Endometrial microvascular endothelial cells (primary cell): ENCODE results near the gene SLC2A9. TPM values are rescaled to one million over a fixed set of nuclear protein-coding genes. Genes with fewer than 3 reads are reported as not detected.
"Not testable (repeated sequence)": the region's sequence is repeated elsewhere in the genome, so short reads cannot be mapped to it uniquely, and the experiment has no call there.

Experiments
- in situ Hi-C: cut with HindIII; loops from 2 replicates; pipeline ENCODE4 v1.10.0; 2017; ENCODE audit warnings: low sequenced_read_pairs, low pct_unique_long_range_greater_than_20kb; ENCODE audit errors: inconsistent ontology term
- total RNA-seq: library from RNA; depleted of rRNA; stranded (reverse); fragments of >200 nt; gene quantifications from one replicate; pipeline ENCODE4 v1.2.3, GENCODE V29; 2015; ENCODE audit errors: inconsistent ontology term

The SLC2A9 gene
- total RNA-seq, 1 donor from 2014 or later, result 0.65 TPM

DNA sequence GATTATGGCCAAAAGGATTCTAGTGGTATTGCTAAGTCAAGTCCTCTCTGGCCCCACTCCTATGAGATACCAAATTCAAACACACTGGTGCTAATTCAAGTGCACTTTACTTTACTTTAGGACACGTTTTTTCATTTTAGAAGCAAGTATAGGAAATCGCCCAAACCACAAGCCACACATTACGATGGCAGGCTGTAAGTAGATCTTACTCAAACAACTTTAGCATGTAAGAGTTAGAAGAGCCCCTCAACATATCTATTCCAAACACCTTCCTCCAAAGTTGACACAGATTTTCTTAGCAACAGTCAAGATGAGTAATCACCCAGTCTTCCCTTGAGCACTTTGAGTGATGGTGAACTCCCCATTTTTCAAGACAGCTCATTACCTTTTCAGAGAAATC lies 196.2 kb downstream of the SLC2A9 start:
- in situ Hi-C loops, result no loop called here

DNA sequence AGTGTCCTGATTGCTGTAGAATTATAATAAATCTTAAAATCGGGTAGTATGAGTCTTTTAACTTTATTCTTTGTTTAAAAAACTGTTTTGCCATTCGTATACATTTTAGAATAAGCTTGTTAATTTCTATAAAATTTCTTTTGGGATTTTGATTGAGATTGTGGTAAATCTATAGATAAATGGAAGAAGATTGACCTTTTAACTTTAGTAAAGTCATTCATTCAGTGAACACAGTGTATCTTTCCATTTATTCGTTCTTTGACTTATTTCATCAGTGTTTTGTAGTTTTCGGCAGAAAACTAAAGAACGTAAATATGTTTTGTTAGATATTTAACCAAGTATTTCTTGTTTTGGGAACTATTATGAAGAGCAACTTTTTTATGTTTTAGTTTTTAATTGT lies 201.0 kb downstream of the SLC2A9 start:
- in situ Hi-C loops, result no loop called here

DNA sequence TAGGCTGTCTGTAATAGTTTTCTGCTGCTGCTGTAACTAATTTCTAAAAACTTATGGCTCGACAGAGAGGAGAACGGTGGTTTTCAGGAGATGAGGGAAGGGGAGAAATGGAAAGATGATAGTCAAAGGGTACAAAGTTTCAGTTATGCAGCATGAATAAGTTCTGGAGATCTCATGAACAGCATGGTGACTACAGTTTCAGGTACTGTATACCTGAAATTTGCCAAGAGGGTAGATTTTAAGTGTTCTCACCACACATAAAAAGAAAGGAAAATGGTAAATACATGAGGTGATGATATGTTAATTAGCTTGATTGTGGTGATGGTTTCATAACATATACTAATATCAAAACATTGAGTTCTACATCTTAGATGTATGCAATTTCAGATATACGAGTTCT lies 205.0 kb downstream of the SLC2A9 start:
- in situ Hi-C loops, result no loop called here

DNA sequence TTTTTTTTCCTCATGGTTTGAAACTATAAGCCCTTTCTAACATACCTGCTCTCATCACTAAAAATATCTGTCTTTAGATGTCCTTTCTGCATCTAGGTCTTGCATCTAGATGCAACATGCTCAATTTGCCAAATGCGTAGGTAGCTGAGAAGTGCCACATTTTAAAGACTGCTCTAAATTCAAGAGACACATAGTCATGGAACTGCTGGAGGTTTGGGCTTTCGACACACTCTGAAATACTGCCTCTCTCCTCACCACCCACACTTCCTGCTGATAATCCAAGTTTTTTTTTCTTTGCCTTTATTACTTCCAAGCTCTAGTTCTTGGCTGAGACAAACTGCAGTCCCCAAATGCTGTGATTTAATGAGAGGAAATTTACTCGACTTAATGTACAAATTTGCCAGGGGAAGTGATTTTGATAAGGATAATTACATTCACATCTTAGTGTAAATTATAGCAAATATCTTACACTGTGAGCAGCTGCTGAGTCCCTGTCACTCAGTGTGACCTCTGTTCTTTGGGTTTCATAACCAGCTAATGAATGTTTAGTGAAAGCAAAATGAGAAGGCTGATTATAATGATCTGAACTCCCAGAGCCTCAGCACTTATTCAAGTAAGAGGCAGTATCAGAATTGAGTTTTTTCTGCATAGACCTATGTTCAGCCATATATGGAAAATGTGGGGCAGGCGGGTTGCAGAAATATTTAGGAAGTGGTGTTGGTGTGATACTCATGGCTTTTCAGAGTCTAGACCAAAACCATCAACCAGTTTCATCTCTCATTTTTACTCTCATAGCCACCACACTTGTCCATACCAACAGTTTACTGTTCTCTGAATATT lies 208.6 kb downstream of the SLC2A9 start:
- in situ Hi-C loops, result no loop called here

DNA sequence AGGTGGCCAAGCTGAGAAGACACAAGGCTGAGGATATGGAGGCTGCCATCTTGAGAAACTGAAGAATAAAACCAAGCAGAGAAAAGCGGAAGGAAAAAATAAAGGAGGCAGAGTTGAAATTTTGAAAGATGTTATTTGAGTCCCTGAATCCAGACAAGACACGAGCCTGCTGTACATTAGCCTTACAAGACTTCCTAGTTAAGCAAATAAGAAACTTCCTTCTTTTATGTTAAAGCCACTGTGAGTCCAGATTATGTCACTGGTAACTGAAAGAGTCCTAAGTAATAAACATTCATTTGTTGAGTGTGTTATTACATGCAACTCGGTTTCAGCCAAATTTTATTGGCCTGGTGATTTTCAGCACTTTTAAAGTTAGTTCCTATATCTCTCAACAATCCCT lies 209.5 kb downstream of the SLC2A9 start:
- in situ Hi-C loops, result no loop called here

DNA sequence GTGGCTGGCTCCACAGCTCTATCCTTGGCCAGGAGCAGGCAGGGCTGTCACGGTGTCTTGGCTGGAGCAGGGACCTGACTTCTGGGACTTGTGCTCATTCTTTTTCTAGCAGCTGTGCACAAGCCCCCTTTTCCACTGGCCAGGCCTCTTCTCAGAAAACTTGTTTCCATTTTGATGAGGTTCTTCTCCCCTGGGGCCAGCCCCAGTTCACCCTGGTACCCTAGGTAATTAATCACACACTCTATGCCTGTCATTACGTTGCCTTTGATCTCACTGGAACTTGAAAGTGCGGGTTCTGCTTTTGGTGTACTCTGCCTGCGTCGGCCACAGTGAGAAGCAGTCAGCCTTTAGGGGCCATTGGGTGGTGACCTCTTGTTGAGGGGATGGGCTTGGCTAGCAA lies 213.2 kb downstream of the SLC2A9 start:
- in situ Hi-C loops, result no loop called here

DNA sequence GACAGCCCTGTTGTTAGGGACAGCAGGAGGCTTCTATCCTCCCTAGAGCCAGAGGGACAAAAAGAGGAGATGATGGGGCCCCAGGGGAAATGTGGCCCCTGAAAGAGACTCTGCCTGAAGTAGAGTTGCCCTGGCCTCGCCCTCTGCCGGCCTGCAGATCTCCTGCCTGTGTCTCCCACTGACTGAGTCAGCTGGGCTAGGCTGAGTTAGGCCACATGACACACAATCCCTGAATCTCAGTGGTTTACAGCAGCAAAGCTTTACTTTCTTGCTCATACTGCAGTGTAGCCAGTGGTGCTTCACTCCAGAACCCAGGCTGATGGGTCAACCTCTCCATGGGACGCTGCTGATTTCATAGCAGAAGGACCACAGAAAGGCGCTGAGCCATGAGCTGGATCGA lies 216.4 kb downstream of the SLC2A9 start:
- in situ Hi-C loops, result no loop called here

DNA sequence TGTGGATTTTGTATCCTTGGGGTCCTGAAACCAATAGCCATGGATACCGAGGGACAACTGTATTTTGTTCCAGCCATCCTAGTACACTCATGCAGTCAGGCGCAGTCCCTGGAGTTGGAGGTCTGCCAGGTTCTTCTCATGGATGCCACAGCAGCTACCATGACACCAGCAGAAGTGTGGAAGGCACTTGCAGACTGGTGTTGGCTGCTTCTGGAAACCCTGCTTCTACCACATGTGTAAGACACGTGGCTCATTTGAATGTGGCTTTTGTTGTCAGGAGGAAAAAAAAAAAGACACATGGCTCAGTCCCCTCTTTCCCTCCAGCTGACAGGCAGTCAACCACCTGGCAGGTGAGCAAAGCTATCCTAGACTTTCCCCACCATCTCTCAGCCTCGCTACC lies 220.4 kb downstream of the SLC2A9 start:
- in situ Hi-C loops, result no loop called here

DNA sequence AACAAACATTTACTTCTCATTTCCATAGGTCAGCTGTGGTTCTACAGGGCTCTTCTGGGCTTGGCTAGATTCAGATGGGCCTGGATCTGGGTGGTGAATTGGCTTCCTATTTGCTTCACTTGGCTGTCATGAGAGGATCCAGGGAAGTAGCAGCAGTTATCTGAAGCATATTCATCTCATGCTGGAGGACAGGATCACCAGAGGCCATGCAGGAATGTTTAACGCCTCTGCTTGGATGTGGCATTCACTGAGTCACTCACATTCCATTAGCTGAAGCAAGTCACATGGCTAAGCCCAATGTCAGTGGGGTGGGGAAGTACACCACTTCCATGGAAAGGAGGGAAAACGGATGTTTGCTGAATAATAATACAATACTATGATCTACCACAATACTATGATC lies 224.7 kb downstream of the SLC2A9 start:
- in situ Hi-C loops, result not testable (repeated sequence)

DNA sequence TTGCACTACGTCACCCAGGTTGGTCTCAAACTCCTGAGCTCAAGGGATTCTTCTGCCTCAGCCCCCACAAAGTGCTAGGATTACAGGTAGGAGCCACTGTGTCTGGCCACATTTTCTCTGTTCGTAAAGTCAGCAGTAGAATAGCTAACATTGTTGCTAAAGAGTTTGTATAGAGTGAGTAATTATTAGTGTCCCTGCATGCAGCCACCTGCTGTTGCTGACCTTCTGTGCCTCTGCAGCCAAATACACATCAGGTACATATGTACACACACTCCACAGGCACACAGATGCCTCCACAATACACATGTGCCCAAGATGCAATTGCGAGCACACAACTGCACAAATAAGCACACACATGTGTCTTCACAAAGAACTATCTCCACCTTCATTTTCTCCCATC lies 228.9 kb downstream of the SLC2A9 start:
- in situ Hi-C loops, result no loop called here

DNA sequence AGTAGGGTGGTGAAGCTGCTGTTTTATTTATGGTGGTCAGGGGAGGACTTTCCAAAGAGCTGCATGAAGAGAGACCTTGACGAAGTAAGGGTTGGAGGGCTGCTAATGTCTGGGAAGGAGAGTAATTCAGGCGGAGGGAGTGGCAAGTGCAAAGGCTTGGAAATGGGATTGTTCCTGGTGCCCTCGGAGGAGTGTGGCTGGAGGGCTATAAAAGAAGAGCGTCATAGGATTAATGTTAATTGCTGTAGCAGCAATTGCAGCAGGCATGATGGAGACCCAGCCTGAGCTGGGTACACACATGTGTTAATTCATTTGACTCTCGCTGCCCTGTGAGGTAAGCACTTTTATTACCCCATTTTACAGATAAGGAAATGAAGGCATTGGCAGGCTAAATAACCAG lies 235.4 kb downstream of the SLC2A9 start:
- in situ Hi-C loops, result not testable (repeated sequence)

DNA sequence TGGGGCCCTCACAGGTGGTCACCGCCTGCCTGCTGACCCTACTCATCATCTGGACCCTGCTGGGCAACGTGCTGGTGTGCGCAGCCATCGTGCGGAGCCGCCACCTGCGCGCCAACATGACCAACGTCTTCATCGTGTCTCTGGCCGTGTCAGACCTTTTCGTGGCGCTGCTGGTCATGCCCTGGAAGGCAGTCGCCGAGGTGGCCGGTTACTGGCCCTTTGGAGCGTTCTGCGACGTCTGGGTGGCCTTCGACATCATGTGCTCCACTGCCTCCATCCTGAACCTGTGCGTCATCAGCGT lies 239.2 kb downstream of the SLC2A9 start:
- in situ Hi-C loops, result no loop called here

DNA sequence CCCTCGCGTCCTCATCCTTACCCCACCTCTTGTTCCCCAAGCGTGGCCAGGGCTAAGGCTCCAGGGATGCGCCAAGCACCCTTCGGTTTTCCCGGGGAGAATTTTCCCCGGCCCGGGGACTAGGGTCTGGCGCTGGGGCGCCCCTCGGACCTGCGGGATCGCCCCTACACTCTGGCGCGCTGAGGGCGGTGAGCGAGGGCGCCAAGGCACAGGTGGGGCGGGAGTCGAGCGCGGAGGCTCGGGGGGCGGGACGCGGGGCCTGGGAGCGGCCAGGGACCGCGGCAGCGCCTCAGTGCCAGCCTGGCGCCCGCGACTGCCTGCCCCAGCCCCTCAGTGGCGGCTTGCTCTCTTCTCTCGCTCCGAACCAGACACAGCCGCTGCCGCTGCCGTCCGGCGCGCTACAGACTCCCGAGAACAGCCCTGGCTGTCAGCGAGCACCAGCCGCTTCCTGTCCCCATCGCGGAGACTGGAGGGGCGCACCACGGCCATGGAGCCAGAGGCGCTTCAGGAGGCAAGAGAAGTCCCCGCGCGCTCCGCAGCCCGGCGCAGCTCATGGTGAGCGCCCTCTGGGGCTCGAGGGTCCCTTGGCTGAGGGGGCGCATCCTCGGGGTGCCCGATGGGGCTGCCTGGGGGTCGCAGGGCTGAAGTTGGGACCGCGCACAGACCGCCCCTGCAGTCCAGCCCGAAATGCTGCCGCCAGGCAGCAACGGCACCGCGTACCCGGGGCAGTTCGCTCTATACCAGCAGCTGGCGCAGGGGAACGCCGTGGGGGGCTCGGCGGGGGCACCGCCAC lies 239.8 kb downstream of the SLC2A9 start, which contains the start of gene DRD5:
DRD5 (plus strand) TSS at position 292 of the 793 bp plus-strand sequence; CDS start at position 688, 396 bp downstream.
- in situ Hi-C loops, result no loop called here

Other genes with a start within 250 kb of the SLC2A9 start
- gene DRD5, start 239.9 kb downstream of the SLC2A9 start, total RNA-seq, result not detected
- gene WDR1, start 95.3 kb upstream of the SLC2A9 start, total RNA-seq, result 477 TPM